ENCODE data around the gene CXCL8. TPM values are rescaled to one million over a fixed set of nuclear protein-coding genes. Genes with fewer than 3 reads are reported as not detected.

The CXCL8 gene
- total and polyA plus RNA-seq, 8 donors: 0.37 to 43.2 (median 2.9) TPM

GRCh38 chr4:73714647-73715046 lies 25.7 kb upstream of the CXCL8 start:
- TF ChIP-seq CTCF (IDR thresholded peaks at IDR 0.05): no peak
- Histone ChIP-seq H3K4me3 (no peak overlapping the region), H3K4me1 (no peaks in the 10 kb centered on the region), H3K36me3 (no peaks in the 10 kb centered on the region), H3K27me3 (no peaks in the 10 kb centered on the region), H3K27ac (no peak overlapping the region), H3K9me3 (no peaks in the 10 kb centered on the region)
- peak; percentile 84 for FAIRE-seq
- ATAC-seq: no peak
- 84 to 86% methylated on average over 2 of the region's 2 CpGs for WGBS, 2 donors
- DNase-seq: no peak
- intact Hi-C loops (cut with DNase I): no loop called here

GRCh38 chr4:73715659-73716058 lies 24.7 kb upstream of the CXCL8 start:
- H3K4me3 ChIP-seq: no peak overlapping the region
- FAIRE-seq (no peak), ATAC-seq (no peak), DNase-seq (no peak)
- 68 to 72% methylated on average over 2 of the region's 2 CpGs for WGBS, 2 donors
- H3K4me1 ChIP-seq: no peaks in the 10 kb centered on the region
- no peaks in the 10 kb centered on the region for H3K27me3 ChIP-seq
- H3K27ac ChIP-seq: no peak overlapping the region
- H3K9me3 ChIP-seq: no peaks in the 10 kb centered on the region
- H3K36me3 ChIP-seq: no peaks in the 10 kb centered on the region
- TF ChIP-seq CTCF (IDR thresholded peaks at IDR 0.05): no peak
- intact Hi-C loops (cut with DNase I): no loop called here

- H3K4me3 ChIP-seq: no peak overlapping the region
- no peaks in the 10 kb centered on the region for H3K27me3 ChIP-seq
- DNase-seq (no peak), FAIRE-seq (no peak), ATAC-seq (no peak)
- no peaks in the 10 kb centered on the region for H3K4me1 ChIP-seq
- intact Hi-C loops (cut with DNase I): no loop called here
- no peaks in the 10 kb centered on the region for H3K36me3 ChIP-seq
- 78 to 87% methylated on average over 1 of the region's 1 CpG for WGBS, 2 donors
- no peak for TF ChIP-seq CTCF (IDR thresholded peaks at IDR 0.05)
- no peaks in the 10 kb centered on the region for H3K9me3 ChIP-seq
- no peak overlapping the region for H3K27ac ChIP-seq
These were observed 21.7 kb upstream of the CXCL8 start for GRCh38 chr4:73718375-73719373.

- no peaks in the 10 kb centered on the region for H3K27me3 ChIP-seq
- 78 to 86% methylated on average over 1 of the region's 1 CpG for WGBS, 2 donors
- H3K4me1 ChIP-seq: peaks cover 0 to 7% (median 0%) of the 10 kb centered on the region in 3 donors
- DNase-seq (no peak), ATAC-seq (peak in 1 of 4 donors; percentile 34), FAIRE-seq (no peak)
- H3K36me3 ChIP-seq: no peaks in the 10 kb centered on the region
- TF ChIP-seq CTCF (IDR thresholded peaks at IDR 0.05): no peak
- intact Hi-C loops (cut with DNase I): no loop called here
- no peak overlapping the region for H3K4me3 ChIP-seq
- no peaks in the 10 kb centered on the region for H3K9me3 ChIP-seq
- no peak overlapping the region for H3K27ac ChIP-seq
These were observed 18.9 kb upstream of the CXCL8 start for GRCh38 chr4:73721435-73721834.

- 75 to 82% methylated on average over 1 of the region's 1 CpG for WGBS, 2 donors
- H3K9me3 ChIP-seq: no peaks in the 10 kb centered on the region
- H3K27ac ChIP-seq: no peak overlapping the region
- H3K27me3 ChIP-seq: no peaks in the 10 kb centered on the region
- FAIRE-seq (no peak), ATAC-seq (no peak), DNase-seq (no peak)
- no peak overlapping the region for H3K4me3 ChIP-seq
- intact Hi-C loops (cut with DNase I): no loop called here
- no peaks in the 10 kb centered on the region for H3K36me3 ChIP-seq
- TF ChIP-seq CTCF (IDR thresholded peaks at IDR 0.05): no peak
- peaks cover 0 to 7% (median 0%) of the 10 kb centered on the region in 3 donors for H3K4me1 ChIP-seq
These were observed 18.5 kb upstream of the CXCL8 start for GRCh38 chr4:73721909-73722308.

Data from pancreas (tissue), 10 donors.